Ishikawa (cell line): ENCODE results near the gene CACNB2.

Experiments used
- CEBPB ChIP-seq: IDR thresholded peaks from 2 replicates; pipeline ENCODE4 v1.6.1; 2012
- CREB1 ChIP-seq: IDR thresholded peaks from 2 replicates; pipeline ENCODE4 v1.6.1; 2012; ENCODE audit warnings: low read depth
- EGR1 ChIP-seq: IDR thresholded peaks from 2 replicates; pipeline ENCODE4 v1.6.1; 2012
- EP300 ChIP-seq: IDR thresholded peaks from 2 replicates; pipeline ENCODE4 v1.6.1; 2012; ENCODE audit warnings: borderline replicate concordance
- FOXM1 ChIP-seq: IDR thresholded peaks from 2 replicates; pipeline ENCODE4 v1.6.1; 2012; ENCODE audit warnings: low read depth, borderline replicate concordance
- MAX ChIP-seq: IDR thresholded peaks from 2 replicates; pipeline ENCODE4 v1.6.1; 2012
- NFIC ChIP-seq: IDR thresholded peaks from 2 replicates; pipeline ENCODE4 v1.6.1; 2012
- RAD21 ChIP-seq: IDR thresholded peaks from 2 replicates; pipeline ENCODE4 v1.6.1; 2012; ENCODE audit warnings: low read depth
- TAF1 ChIP-seq: IDR thresholded peaks from 2 replicates; pipeline ENCODE4 v1.6.1; 2012; ENCODE audit warnings: low read depth, mild to moderate bottlenecking
- TCF12 ChIP-seq: IDR thresholded peaks from 2 replicates; pipeline ENCODE4 v1.6.1; 2012; ENCODE audit warnings: low read depth
- TEAD4 ChIP-seq: IDR thresholded peaks from 2 replicates; pipeline ENCODE4 v1.6.1; 2012
- USF1 ChIP-seq: IDR thresholded peaks from 2 replicates; pipeline ENCODE4 v1.6.1; 2012
- YY1 ChIP-seq: IDR thresholded peaks from 2 replicates; pipeline ENCODE4 v1.6.1; 2012; ENCODE audit warnings: low read depth
- ZBTB7A ChIP-seq: IDR thresholded peaks from 2 replicates; pipeline ENCODE4 v1.6.1; 2012; ENCODE audit warnings: low read depth
- TF ChIP-seq, protein P1 (sequence below): IDR thresholded peaks from 2 replicates; pipeline ENCODE4 v1.6.1; 2012; ENCODE audit warnings: low read depth, mild to moderate bottlenecking

Gene CACNB2

DNA sequence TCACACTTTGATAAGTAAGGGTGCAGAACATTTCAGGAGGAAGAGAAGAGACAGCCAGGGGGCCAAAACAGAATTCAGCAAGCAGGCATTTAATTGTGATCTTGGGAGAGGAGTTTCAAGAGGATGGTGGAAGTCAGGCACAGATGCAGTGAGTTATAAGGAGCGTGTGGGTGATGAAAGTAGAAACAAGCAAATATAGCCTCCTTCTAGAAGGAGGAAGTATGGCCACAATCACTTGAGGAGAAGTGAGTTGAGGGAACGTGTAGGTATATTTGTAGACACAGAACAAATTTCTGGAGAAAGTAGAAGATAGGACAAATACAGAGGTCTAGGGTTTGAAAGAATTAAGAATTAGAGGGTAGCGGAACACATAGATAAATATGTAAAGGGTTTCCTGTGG lies 165.8 kb downstream of the CACNB2 start:
- no peak for TF ChIP-seq FOXM1
- no peak for TF ChIP-seq TCF12
- no peak for TF ChIP-seq CREB1
- TF ChIP-seq USF1: no peak
- no peak for TF ChIP-seq YY1
- TF ChIP-seq CEBPB: no peak

DNA sequence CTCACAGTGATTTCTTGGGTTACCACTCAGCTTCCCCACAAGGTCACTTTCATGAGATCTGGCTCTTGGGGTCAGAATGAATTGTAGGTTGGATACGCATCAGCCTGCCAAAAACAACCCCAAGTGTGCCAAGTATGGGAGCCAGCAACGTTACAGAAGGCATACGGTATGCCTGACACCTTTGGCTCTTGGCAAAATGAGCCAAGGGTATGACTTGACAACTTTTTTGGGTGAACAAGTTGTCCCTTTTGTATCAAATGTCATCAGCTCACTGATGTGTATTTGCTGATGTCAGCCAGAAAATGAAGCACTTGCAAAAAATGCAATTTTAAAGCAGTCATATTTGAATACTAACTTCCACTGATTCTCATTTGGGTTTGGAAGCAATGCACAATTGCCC lies 168.4 kb downstream of the CACNB2 start:
- no peak for TF ChIP-seq YY1
- TF ChIP-seq EP300: no peak
- no peak for TF ChIP-seq CEBPB
- no peak for TF ChIP-seq TAF1
- TF ChIP-seq CREB1: no peak
- TF ChIP-seq USF1: no peak
- TF ChIP-seq TEAD4: no peak
- no peak for TF ChIP-seq EGR1
- TF ChIP-seq NFIC: no peak
- TF ChIP-seq, protein P1, sequence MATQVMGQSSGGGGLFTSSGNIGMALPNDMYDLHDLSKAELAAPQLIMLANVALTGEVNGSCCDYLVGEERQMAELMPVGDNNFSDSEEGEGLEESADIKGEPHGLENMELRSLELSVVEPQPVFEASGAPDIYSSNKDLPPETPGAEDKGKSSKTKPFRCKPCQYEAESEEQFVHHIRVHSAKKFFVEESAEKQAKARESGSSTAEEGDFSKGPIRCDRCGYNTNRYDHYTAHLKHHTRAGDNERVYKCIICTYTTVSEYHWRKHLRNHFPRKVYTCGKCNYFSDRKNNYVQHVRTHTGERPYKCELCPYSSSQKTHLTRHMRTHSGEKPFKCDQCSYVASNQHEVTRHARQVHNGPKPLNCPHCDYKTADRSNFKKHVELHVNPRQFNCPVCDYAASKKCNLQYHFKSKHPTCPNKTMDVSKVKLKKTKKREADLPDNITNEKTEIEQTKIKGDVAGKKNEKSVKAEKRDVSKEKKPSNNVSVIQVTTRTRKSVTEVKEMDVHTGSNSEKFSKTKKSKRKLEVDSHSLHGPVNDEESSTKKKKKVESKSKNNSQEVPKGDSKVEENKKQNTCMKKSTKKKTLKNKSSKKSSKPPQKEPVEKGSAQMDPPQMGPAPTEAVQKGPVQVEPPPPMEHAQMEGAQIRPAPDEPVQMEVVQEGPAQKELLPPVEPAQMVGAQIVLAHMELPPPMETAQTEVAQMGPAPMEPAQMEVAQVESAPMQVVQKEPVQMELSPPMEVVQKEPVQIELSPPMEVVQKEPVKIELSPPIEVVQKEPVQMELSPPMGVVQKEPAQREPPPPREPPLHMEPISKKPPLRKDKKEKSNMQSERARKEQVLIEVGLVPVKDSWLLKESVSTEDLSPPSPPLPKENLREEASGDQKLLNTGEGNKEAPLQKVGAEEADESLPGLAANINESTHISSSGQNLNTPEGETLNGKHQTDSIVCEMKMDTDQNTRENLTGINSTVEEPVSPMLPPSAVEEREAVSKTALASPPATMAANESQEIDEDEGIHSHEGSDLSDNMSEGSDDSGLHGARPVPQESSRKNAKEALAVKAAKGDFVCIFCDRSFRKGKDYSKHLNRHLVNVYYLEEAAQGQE: no peak
- TF ChIP-seq RAD21: no peak
- TF ChIP-seq ZBTB7A: no peak

DNA sequence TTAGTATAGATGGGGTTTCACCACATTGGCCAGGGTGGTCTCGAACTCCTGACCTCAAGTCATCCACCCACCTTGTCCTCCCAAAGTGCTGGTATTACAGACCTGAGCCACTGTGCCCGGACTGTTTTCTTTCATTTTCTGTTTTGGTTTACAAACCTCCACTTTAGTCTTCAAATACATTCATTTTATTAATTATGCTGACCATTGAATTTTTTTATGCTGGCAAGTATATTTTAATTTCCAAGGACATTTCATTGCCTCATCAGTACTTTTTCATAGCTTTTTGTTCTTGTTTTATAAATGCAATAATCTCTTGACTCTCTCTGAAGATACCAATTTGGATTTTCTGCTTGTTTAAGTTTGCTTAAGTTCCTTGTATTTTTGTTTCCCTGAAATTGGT lies 170.5 kb downstream of the CACNB2 start:
- TF ChIP-seq TCF12: no peak
- no peak for TF ChIP-seq EP300
- no peak for TF ChIP-seq CREB1
- no peak for TF ChIP-seq USF1
- no peak for TF ChIP-seq RAD21
- no peak for TF ChIP-seq FOXM1
- TF ChIP-seq, protein P1: no peak
- TF ChIP-seq NFIC: no peak
- no peak for TF ChIP-seq TAF1
- no peak for TF ChIP-seq ZBTB7A
- TF ChIP-seq MAX: no peak
- TF ChIP-seq TEAD4: no peak
- TF ChIP-seq CEBPB: no peak
- no peak for TF ChIP-seq EGR1
- no peak for TF ChIP-seq YY1

- TF ChIP-seq FOXM1 (no peak), CEBPB (no peak), RAD21 (peak; percentile 47), CREB1 (no peak), EGR1 (no peak)
Observed at GRCh38 chr10:18312374-18313139, 172.3 kb downstream of the CACNB2 start.

- TF ChIP-seq USF1 (no peak), EP300 (no peak), ZBTB7A (no peak), CEBPB (no peak), FOXM1 (no peak), CREB1 (no peak), TCF12 (no peak), MAX (no peak), RAD21 (no peak), EGR1 (no peak), TEAD4 (no peak), YY1 (no peak), NFIC (no peak), TAF1 (no peak)
- TF ChIP-seq, protein P1: no peak
Observed at GRCh38 chr10:18313140-18313530, 172.9 kb downstream of the CACNB2 start.
